Measurements from ENCODE around the gene CMPK1.
"Not testable (repeated sequence)": the region's sequence is repeated elsewhere in the genome, so short reads cannot be mapped to it uniquely, and the experiment has no call there.

The CMPK1 gene

GRCh38 chr1:47333578-47333921 lies at the start of gene CMPK1:
Gene CMPK1 (plus strand): TSS chr1:47333790. CDS start chr1:47333946, 156 bp downstream.
- DNase-seq (ENCODE audit: extremely low read depth, low read depth) = peak; percentile 51
- peak; percentile 33 for TF ChIP-seq CTCF (IDR thresholded peaks at IDR 0.05; ENCODE audit: low read depth, low read length)

GRCh38 chr1:47288116-47288515 lies 45.5 kb upstream of the CMPK1 start:
- DNase-seq (ENCODE audit: extremely low read depth, low read depth) = not testable (repeated sequence)

GRCh38 chr1:47294863-47295262 lies 38.7 kb upstream of the CMPK1 start:
- not testable (repeated sequence) for DNase-seq (ENCODE audit: extremely low read depth, low read depth)

GRCh38 chr1:47295579-47295978 lies 38.0 kb upstream of the CMPK1 start:
- DNase-seq (ENCODE audit: extremely low read depth, low read depth) = no peak
- no peak for TF ChIP-seq CTCF (IDR thresholded peaks at IDR 0.05; ENCODE audit: low read depth, low read length)

GRCh38 chr1:47298025-47298699 lies 35.4 kb upstream of the CMPK1 start:
- no peak for TF ChIP-seq CTCF (IDR thresholded peaks at IDR 0.05; ENCODE audit: low read depth, low read length)

GRCh38 chr1:47302472-47302871 lies 31.1 kb upstream of the CMPK1 start:
- no peak for TF ChIP-seq CTCF (IDR thresholded peaks at IDR 0.05; ENCODE audit: low read depth, low read length)

More at GRCh38 chr1:47298025-47298699, 35.4 kb upstream of the CMPK1 start:
- DNase-seq (ENCODE audit: extremely low read depth, low read depth) = no peak

GRCh38 chr1:47309427-47309826 lies 24.2 kb upstream of the CMPK1 start:
- TF ChIP-seq CTCF (IDR thresholded peaks at IDR 0.05; ENCODE audit: low read depth, low read length) = no peak
- DNase-seq (ENCODE audit: extremely low read depth, low read depth) = no peak

More at GRCh38 chr1:47302472-47302871, 31.1 kb upstream of the CMPK1 start:
- DNase-seq (ENCODE audit: extremely low read depth, low read depth) = no peak

GRCh38 chr1:47313915-47314664 lies 19.5 kb upstream of the CMPK1 start, which contains the start of gene STIL:
Gene STIL (minus strand): TSS chr1:47314147. CDS start chr1:47310319, 3,828 bp downstream.
- peak; percentile 98 for DNase-seq (ENCODE audit: extremely low read depth, low read depth)
- no peak for TF ChIP-seq CTCF (IDR thresholded peaks at IDR 0.05; ENCODE audit: low read depth, low read length)
